HK-2 (cell line): ENCODE measurements around the gene RBM6.

Experiments used
- DNase-seq: peaks from one replicate; pipeline ENCODE4 v3.0.0-alpha.2; 2018; ENCODE audit not compliant: unreplicated experiment

Gene RBM6

DNA sequence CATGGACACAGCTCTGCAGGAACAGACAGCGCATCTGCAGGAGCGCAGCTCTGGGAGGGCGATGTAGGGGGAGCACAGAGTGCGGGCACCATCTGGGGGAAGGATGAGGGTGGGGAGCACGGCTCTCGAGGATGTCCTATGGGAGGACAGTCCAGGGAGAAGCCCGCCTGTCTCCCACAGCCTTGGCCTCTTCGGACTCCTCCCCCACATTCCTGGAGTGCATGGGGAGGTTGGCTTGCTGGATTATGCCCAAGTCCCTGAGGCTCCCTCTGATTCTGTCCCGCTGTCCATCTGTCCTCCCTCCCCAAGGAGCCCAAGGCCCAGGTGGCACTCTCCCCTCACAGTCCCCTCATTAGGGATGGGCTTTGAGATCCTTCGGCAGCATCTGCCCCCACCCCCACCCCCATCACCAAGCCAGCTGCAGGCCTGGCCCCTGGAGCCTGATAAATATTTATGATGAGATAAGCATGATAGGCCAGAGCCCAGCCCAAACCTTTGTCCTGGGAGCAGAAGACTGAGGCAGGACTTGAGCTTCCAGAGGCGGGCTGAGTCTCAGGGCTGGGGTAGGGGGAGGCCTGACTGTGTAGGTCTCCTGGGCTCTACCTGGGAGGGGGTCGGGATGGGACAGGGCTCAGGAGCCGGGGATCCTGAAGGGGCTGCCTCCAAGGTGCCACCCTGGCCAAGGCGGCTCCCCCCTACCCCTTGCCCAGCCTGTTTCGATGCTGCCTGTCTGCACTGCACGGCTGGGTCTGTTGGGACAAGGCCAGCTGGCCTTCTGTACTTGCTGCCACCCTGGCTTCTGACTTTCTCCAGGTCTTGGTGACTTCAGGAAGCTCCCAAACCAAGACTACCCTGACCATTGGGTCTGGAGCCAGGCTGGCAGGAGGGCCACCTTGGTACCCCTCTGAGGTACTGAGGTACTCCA is 186.6 kb downstream of the RBM6 start:
- no peak for DNase-seq
